ENCODE data around the gene GLCE.

DNA sequence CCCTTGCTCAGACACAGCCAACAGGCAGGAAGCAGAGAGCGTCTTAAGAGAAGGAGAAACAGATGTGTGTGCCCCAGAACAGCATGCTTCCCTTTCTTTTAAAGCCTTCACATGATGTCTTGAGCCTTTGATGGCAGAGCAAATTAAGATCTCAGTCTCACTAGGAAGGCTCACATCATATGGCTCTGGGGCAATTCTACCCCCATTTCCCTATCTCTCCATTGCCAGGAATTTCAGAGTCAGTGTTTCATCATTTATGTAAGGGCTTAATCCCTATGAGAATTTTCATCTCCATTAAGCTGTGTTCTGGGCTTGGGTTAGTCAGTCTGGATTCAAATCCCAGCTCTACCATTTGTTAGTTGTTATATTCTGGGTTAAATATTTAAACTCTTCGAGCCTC is 41.4 kb upstream of the GLCE start:
- TF ChIP-seq TAF1 (IDR thresholded peaks at IDR 0.05; ENCODE audit: low read depth) (no peak), EGR1 (IDR thresholded peaks at IDR 0.05) (no peak), EP300 (IDR thresholded peaks at IDR 0.05; ENCODE audit: borderline replicate concordance) (no peak), RAD21 (IDR thresholded peaks at IDR 0.05; ENCODE audit: low read depth) (no peak), NFIC (IDR thresholded peaks at IDR 0.05) (no peak), CEBPB (IDR thresholded peaks at IDR 0.05) (no peak), ZBTB7A (IDR thresholded peaks at IDR 0.05; ENCODE audit: low read depth) (no peak)
- TF ChIP-seq, protein P1, sequence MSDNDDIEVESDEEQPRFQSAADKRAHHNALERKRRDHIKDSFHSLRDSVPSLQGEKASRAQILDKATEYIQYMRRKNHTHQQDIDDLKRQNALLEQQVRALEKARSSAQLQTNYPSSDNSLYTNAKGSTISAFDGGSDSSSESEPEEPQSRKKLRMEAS (IDR thresholded peaks at IDR 0.05), result no peak
- TF ChIP-seq, protein P2, sequence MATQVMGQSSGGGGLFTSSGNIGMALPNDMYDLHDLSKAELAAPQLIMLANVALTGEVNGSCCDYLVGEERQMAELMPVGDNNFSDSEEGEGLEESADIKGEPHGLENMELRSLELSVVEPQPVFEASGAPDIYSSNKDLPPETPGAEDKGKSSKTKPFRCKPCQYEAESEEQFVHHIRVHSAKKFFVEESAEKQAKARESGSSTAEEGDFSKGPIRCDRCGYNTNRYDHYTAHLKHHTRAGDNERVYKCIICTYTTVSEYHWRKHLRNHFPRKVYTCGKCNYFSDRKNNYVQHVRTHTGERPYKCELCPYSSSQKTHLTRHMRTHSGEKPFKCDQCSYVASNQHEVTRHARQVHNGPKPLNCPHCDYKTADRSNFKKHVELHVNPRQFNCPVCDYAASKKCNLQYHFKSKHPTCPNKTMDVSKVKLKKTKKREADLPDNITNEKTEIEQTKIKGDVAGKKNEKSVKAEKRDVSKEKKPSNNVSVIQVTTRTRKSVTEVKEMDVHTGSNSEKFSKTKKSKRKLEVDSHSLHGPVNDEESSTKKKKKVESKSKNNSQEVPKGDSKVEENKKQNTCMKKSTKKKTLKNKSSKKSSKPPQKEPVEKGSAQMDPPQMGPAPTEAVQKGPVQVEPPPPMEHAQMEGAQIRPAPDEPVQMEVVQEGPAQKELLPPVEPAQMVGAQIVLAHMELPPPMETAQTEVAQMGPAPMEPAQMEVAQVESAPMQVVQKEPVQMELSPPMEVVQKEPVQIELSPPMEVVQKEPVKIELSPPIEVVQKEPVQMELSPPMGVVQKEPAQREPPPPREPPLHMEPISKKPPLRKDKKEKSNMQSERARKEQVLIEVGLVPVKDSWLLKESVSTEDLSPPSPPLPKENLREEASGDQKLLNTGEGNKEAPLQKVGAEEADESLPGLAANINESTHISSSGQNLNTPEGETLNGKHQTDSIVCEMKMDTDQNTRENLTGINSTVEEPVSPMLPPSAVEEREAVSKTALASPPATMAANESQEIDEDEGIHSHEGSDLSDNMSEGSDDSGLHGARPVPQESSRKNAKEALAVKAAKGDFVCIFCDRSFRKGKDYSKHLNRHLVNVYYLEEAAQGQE (IDR thresholded peaks at IDR 0.05; ENCODE audit: low read depth), result no peak
- TF ChIP-seq, protein P3, sequence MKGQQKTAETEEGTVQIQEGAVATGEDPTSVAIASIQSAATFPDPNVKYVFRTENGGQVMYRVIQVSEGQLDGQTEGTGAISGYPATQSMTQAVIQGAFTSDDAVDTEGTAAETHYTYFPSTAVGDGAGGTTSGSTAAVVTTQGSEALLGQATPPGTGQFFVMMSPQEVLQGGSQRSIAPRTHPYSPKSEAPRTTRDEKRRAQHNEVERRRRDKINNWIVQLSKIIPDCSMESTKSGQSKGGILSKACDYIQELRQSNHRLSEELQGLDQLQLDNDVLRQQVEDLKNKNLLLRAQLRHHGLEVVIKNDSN (IDR thresholded peaks at IDR 0.05), result no peak
